B cell (primary cell): ENCODE results near the gene ANKRD34A.

Experiments
- EZH2 ChIP-seq: IDR thresholded peaks from 2 replicates; pipeline ENCODE4 v1.6.1; 2012; ENCODE audit warnings: borderline replicate concordance, low read depth, mild to moderate bottlenecking, moderate library complexity, low read length; ENCODE audit not compliant: insufficient read depth, poor library complexity, severe bottlenecking
- TF ChIP-seq, protein P1 (sequence below): fragments of 200-600 bp; IDR thresholded peaks from one replicate; pipeline ENCODE4 v1.8.0; 2022; ENCODE audit warnings: antibody characterized with exemption, mild to moderate bottlenecking

- TF ChIP-seq, protein P1, sequence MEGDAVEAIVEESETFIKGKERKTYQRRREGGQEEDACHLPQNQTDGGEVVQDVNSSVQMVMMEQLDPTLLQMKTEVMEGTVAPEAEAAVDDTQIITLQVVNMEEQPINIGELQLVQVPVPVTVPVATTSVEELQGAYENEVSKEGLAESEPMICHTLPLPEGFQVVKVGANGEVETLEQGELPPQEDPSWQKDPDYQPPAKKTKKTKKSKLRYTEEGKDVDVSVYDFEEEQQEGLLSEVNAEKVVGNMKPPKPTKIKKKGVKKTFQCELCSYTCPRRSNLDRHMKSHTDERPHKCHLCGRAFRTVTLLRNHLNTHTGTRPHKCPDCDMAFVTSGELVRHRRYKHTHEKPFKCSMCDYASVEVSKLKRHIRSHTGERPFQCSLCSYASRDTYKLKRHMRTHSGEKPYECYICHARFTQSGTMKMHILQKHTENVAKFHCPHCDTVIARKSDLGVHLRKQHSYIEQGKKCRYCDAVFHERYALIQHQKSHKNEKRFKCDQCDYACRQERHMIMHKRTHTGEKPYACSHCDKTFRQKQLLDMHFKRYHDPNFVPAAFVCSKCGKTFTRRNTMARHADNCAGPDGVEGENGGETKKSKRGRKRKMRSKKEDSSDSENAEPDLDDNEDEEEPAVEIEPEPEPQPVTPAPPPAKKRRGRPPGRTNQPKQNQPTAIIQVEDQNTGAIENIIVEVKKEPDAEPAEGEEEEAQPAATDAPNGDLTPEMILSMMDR = no peak
- TF ChIP-seq EZH2 = no peak
These were observed 22.2 kb upstream of the ANKRD34A start for GRCh38 chr1:145986551-145986950.
